HG02798 (cell line): ENCODE data around the gene SP6.

Source experiments
- ATAC-seq: cut with Tn5 transposase; IDR thresholded peaks from one replicate; pipeline ENCODE4 v1.9.1; 2021; ENCODE audit warnings: mild to moderate bottlenecking; ENCODE audit not compliant: unreplicated experiment, poor library complexity

Gene SP6

DNA sequence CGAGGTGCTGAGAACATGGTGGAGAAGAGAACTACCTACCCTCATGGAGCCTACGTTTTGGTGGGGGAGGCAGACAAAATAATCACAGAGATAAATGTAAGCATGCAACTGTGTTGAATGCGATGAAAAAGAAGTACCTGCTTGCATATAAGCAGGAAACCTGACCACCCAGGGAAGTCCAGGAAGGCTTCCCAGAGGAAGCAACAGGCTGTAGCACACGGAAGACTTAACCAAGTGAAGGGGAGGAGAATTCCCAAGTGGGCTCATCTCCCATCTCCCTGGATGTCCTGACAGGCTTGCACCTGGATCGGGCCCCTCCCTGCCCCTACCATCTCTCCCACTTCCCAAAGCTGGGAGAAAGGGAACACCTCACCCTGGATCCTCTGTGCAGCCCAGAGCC, 11.9 kb downstream of the SP6 start:
- no peak for ATAC-seq

GRCh38 chr17:47838636-47839035, 12.3 kb downstream of the SP6 start:
- ATAC-seq = no peak

GRCh38 chr17:47837401-47838039, 13.4 kb downstream of the SP6 start:
- ATAC-seq = no peak

GRCh38 chr17:47836601-47837000, 14.4 kb downstream of the SP6 start:
- ATAC-seq = no peak

DNA sequence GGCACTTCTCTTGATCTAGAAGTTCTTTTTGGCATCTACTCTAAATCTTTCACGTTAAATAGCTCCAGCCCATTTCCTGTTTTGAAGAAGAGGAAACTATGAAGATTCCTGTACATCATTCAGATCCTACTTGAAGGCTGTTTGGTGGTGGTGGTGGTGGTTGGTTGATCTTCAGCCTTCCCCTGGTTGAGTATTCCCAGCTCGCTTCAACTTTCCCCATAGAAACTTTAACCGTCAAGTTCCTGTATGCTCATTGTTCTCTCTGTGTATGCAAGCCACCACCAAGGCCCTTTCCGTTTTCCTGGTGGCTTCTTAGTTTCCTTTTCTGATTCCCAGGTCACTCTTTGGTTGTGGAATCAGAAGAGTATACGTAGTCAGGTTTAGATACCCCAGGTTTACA, 16.2 kb downstream of the SP6 start:
- ATAC-seq = no peak

DNA sequence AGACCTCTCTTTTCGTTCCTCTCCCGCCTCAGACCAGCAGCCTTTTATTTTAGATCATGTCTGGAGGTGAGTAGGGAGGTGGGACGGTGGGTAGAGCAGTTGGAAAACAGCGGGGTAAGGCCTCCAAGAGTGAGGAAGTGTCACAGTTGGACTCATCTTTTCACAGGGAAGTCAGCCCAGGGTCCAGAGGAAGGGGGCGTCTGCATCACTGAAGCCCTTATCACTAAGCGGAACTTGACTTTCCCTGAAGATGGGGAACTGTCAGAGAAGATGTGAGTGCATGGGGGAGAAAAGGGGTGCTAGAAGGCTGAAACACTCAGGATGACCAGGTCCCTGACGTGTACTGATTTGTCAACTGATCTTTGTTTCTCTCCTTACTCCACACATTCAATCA, 19.0 kb downstream of the SP6 start:
- no peak for ATAC-seq

GRCh38 chr17:47831003-47831933, 19.7 kb downstream of the SP6 start, which contains the start of the genes LRRC46 and MRPL10:
Gene LRRC46 (plus strand): TSS chr17:47831670. CDS start chr17:47831990, 320 bp downstream.
Gene MRPL10 (minus strand): TSS chr17:47831541. CDS start chr17:47831511, 30 bp downstream.
- ATAC-seq = peak; percentile 97

DNA sequence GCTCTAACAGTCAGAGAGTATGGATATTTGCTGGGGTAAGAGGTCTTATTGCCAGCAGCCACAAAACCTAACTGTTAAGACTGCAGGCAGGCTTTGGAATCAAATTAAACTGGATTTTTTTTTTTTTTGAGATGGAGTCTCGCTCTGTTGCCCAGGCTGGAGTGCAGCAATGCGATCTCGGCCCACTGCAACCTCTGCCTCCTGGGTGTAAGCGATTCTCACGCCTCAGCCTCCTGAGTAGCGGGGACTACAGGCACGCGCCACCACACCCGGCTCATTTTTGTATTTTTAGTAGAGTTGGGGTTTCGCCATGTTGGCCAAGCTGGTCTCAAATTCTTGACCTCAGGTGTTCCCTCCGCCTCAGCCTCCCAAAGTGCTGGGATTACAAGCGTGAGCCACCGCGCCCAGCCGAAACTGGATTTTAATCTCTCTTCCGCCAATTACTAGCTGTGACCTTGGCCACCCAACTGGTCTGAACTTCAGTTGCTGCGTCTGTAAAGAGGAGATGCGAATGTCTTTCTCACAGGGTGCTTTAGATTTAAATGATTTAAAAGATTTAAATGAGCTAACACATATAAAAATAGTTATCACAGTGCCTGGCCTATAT, 20.5 kb downstream of the SP6 start:
- ATAC-seq = no peak

DNA sequence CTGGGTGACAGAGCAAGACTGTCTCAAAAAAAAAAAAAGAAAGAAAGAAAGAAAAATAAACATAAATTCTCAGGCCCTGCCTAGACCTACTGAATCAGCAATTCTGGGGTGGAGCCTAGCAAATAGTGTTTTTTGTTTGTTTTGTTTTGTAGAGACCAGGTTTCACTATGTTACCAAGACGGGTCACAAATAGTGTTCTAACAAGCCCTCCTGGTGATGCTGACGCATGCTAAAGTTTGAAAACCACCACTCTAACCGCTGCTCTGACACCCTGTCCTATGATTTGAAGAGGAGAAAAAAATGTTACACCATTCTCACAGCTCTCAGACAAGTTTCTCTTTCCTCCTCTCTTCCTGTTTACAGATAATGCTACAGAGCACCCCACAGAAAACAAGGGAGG, 21.1 kb downstream of the SP6 start:
- no peak for ATAC-seq

DNA sequence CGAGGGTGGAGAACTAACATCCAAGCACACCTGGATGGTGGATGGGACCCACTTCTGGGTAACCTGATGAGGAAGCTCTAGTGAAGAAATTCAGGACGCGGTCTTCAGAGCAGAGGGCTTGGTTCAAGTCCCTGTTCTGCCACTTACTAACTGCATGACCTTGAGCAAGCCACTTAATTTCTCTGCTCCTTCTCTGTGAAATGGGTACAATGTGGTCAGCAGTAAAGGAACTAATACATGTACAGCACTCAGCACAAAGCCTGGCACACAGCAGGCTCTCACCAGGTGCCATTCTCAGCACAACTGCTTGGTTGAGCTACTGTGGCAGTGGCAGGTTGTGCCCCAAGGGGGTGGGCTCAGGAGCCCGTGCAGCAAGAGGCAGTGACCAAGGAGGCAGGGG, 27.4 kb downstream of the SP6 start:
- ATAC-seq = no peak

- no peak for ATAC-seq
Measured at GRCh38 chr17:47822785-47823184, 28.2 kb downstream of the SP6 start.

- peak; percentile 80 for ATAC-seq
Measured at GRCh38 chr17:47821424-47822391, 29.3 kb downstream of the SP6 start, which contains the start of gene OSBPL7. Gene OSBPL7 (minus strand): TSS chr17:47821794. CDS start chr17:47820278, 1,516 bp downstream.

- ATAC-seq = no peak
Measured at GRCh38 chr17:47821031-47821423, 29.9 kb downstream of the SP6 start.

DNA sequence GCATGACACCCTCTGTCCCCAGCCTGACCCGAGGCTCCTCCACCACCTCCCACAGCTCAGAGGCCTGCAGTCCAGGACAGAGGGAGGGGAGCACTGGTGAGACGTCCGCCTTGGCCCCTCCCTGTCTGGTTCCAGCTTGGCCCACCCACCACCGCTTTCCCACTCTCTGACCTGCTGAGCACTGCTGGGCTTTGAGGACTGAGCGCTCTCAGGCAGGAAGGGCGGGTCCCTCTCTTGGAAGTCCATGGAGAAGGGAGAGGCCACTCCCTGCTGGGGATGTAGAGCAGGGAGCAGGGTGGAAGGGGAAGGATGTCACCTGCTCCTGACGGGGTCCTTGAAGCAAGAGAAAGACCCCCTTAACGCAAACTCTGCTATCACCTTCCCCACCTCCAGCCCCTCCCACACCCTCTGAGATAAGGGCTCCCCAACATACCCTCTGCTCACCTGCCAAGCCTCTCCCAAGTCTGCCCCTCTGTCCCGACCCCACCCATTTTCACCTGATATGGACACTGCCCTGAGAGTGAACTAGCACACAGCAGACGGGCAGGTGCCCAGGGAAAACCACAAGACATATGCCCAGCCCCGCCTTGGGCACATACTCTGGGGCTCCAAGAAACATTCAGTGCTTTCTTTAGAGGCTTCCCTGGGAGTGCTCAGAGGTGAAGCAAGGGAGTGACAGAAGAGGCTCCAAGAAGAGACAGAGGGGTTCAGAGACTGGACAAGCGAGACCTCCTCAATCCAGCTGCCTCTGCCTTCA, 30.8 kb downstream of the SP6 start:
- no peak for ATAC-seq

- no peak for ATAC-seq
Measured at GRCh38 chr17:47819475-47819874, 31.5 kb downstream of the SP6 start.

GRCh38 chr17:47818002-47818695, 32.8 kb downstream of the SP6 start:
- no peak for ATAC-seq

DNA sequence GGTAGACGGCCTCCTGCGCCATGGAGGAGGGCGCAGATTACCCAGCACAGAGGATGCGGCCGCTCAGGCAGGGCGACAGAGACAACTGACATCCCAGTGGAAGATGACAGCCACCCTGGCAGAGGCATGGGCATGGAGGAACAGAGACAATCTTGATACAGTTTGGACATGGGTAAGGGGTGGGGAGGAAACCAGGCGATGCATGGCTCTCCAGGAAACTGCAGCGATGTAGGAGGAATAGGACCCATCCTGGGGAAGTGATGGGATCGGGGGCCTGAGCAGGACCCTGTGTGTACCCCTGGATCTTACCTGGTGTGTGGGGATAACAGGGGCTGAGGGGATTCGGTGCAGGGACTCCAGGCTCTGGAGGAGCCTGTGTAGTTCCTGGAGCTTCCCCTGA, 34.0 kb downstream of the SP6 start:
- ATAC-seq = no peak

DNA sequence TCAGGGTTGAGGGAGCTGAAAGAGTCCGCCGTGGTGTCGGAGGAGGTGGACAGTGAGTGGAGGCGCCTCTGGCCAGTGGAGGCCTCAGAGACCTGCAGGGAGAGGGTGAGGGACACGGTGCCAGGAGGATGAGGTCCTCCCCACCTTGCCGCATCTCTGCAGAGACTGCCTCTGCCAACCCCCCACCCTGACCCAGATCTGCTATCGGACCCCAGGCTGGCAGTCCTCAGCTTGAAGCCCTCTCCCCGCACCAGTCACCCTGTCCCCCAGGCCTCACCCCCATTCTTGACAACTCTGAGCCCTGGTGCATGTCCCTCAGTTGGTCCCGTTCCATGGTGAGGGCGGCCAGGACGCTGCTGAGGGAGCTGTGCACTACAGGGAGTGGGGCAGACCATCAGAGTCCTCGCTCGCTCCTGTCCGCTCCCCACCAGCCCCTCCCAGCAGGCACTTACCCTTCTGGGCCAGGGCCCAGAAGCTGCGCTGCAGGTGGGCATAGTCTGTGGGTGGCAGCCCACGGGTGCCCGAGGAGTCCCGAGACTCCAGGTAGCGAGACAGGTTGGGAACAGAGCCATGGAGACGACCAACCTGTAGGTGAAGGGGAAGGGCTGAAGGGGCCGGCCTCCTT, 34.7 kb downstream of the SP6 start:
- no peak for ATAC-seq
